Fibroblast of skin of scalp (primary cell): Measurements from ENCODE around the gene DENND2A. TPM values are rescaled to one million over a fixed set of nuclear protein-coding genes. Genes with fewer than 3 reads are reported as not detected.
"Not testable (repeated sequence)": the region's sequence is repeated elsewhere in the genome, so short reads cannot be mapped to it uniquely, and the experiment has no call there.

Experiments
- DNase-seq: peaks from one replicate; pipeline ENCODE4 v3.0.0-alpha.2; 2013
- polyA plus RNA-seq, 2 experiments: library from polyadenylated mRNA; unstranded; fragments of 120-200 nt; gene quantifications; one replicate each; pipeline ENCODE4 v1.2.1, GENCODE V29; 2013; ENCODE audit not compliant: insufficient read length in 2 of 2

Gene DENND2A, protein sequence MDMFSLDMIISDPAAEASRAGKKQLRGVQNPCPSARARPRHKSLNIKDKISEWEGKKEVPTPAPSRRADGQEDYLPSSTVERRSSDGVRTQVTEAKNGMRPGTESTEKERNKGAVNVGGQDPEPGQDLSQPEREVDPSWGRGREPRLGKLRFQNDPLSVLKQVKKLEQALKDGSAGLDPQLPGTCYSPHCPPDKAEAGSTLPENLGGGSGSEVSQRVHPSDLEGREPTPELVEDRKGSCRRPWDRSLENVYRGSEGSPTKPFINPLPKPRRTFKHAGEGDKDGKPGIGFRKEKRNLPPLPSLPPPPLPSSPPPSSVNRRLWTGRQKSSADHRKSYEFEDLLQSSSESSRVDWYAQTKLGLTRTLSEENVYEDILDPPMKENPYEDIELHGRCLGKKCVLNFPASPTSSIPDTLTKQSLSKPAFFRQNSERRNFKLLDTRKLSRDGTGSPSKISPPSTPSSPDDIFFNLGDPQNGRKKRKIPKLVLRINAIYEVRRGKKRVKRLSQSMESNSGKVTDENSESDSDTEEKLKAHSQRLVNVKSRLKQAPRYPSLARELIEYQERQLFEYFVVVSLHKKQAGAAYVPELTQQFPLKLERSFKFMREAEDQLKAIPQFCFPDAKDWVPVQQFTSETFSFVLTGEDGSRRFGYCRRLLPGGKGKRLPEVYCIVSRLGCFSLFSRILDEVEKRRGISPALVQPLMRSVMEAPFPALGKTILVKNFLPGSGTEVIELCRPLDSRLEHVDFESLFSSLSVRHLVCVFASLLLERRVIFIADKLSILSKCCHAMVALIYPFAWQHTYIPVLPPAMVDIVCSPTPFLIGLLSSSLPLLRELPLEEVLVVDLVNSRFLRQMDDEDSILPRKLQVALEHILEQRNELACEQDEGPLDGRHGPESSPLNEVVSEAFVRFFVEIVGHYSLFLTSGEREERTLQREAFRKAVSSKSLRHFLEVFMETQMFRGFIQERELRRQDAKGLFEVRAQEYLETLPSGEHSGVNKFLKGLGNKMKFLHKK
- polyA plus RNA-seq (2013, experiment 1 of 2; ENCODE audit: insufficient read length) = 11.5 TPM
- polyA plus RNA-seq (2013, experiment 2 of 2; ENCODE audit: insufficient read length) = 9.8 TPM

DNA sequence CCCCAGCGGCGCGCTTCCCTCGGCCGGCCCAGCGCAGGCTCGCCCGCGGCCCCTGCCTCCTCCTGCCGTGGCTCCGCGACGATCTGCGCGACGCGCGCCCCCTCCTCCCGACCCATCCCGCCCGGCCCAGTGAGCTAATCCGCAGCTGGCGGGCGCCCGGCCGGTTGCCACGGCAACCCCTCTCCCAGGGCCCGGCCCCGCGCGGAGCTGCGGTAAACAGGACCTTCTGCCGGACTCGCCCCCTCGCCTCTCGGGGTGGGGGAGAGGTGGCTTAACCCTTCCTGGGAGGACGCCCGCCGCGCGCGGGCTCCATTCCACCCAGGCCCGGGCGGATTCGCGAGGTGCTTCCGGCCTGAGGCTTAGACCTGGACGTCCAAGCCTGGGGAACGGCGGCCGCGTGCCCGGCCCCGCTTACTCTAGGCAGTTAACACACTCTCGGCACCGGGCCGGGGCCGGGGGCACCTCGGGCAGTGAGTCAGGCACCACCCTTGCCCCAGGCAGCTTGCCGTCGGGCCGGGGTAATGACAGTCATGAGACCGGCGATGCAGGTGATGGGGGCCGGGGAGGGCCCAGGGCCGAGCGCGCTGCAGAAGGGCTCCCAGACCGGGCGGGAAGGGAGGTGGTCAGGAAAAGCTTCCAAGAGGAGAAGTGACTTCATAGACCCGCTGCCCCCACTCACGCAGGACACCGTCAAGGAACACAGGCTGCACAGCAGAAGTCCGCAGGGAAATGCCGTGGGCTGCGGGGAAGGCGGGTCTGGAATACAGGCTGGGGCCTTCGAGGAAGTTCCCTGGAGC, at the start of gene DENND2A:
Gene DENND2A (minus strand): TSS at position 87 of the 797 bp plus-strand sequence. CDS start 38,416 bp downstream, outside the sequence.
- peak; percentile 70 for DNase-seq

DNA sequence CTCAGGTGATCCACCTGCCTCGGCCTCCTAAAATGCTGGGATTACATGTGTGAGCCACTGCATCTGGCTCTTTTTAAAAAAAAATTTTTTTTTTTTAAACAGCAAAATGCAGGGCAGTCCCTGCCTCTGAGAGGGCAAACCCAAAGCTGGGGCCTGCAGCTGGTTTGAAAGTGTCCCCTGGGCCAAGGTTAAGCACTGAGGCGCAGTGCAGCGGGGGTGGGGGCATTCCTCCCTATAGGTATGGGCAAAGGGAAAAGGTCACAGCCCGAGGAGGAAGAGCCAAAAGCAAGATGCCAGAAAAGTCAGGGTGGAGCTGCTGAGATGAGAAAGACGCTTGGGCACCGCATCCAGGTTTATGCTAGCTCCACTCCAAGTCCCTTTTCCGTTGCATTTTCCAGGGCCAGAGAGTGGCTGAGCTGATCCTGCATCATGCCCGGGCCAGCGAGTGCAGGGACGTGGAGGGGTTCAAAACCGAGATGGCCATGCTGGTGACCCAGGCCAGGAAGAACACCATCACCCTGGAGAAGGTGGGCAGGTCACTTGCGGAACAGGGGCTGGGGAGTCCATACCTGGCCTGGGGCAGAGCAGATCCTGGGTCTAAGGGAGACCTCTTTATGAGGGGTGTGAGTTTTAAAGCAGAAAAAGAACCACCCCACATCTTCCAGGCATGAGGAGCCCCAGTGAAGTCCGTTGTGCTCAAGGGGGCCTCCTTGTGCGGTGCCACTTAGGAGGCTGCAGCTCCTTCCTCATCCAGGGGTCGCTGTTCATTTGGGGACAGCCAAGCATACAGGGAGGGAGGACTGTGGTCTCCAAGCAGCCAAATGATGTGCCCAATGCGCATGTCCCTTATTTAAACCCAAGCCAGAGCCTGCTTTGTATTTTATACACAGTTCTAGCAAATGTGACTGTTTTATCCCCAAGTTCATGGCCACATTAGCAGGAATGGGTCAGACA, 48.9 kb upstream of the DENND2A start:
- DNase-seq = no peak

DNA sequence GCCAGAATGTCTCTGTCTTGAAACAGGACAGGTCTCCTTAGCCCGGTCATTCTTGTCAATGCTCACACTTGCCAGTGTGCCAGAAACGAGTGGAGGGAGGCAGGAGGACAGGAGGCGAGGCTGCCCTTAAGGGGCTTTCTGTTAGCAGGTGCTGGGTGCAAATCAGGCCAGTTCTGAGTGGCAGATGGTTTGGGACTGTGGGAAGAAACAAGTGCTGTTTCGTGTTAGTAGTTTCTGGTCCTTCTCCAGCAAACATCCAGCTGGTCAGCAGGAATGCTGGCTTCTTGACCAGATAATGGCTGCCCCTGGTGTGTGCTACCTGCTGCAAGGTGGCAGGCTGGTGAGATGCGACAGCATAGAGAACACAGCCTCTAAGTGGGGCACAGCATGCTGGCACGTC, 47.7 kb upstream of the DENND2A start:
- no peak for DNase-seq

DNA sequence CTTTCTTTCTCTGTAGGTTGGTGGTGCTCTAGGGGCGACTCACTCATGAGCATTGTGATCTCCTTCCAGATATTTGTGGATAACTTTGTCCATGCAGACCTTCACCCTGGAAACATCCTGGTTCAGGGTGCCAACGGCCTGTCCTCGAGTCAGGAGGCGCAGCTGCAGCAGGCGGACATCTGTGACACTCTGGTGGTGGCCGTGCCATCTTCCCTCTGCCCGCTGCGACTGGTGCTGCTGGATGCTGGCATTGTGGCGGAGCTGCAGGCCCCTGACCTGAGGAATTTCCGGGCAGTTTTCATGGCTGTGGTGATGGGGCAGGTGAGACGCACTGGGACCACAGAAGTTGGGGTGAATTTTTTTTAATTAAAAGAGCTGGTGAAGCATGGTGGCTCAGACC, 46.3 kb upstream of the DENND2A start:
- DNase-seq = no peak

DNA sequence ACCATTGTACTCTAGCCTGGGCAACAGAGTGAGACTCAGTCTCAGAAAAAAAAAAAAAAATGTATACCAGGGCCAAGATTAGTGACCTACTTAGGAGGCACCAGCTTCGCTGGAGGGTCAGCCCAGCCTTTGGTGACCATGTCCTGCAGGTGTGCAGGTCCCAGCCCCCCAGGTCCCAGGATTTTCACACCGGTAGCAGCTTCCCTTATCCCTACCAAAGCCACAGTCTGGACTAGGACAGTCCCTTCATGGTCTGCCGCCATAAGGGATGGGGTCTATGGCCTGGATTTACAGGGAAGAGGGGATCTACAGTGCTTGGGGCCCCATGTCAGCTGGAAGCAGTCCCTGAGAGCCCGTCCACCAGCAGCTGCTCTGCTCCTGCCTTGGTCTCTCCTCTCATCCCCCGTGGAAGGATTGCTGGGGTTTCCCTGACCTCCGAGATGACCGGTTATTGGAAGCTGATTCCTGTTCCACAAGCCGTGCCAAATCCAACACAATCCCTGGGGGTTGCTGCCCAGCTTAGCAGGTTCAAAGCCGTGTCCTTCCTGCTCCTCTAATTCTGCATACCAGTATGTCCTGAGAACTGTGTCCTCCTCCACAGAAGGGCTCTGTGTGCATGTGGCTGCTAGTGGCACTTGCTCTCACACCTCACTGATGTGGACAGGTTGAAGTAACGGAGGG, 44.9 kb upstream of the DENND2A start:
- no peak for DNase-seq

DNA sequence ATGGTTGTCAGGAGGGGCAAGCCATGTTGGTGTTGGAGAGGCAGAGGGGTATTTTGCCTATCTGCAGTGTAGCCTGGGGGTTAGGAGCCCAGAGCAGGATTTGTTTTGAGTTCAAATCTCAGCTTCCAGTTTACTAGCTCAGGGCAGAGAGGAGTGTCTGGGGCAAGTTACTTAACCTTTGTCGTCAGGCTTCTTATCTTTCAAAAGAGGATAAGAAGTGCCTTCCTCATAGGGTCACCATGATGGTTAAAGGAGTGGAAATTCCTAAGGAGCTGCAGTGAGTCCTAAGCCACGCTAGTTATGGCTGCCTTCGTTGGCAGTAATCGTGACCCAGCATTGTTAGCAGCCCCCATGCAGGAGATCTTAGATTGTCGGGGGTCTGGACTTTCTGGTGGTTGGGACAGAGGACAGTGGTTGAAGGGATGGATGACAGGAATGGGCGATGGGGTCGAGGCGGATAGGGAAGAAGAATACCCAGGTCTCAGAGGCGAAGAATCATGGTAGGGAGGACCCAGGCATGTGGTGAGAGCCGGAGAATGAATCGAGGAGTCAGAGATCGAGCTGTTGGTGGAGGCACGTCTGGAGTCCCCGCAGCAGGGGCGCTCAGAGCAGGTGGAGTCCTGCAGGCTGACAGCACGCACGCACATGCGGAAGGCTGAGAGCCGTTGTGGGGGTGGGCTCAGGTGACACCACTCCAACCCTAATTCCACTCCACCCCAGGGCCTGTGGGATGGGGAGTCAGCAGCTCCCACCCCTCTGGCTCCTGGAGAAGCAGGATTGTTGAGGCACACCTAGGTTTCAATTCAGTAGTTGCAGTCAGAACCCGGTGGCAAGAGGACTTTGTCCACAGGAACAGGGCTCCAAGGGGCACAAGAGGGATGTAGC, 43.7 kb upstream of the DENND2A start:
- no peak for DNase-seq

DNA sequence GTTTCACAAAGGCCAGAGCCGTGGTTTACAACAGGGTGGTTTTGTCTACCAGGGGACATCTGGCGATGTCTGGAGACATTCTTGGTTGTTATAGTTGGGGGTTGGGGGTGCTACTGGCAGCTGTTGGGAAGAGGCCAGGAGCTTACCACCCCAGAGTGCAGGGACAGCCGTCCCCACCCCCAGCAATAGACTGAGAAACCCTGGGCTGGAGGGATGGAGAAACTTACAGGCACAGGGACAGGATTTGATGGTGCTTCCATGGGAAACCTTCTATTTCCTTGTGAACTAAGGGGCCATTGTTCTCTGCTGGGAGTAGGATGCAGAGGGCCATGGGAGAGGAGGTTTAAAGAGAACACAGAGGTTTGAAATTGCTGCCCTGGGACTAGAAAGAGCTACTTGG, 43.0 kb upstream of the DENND2A start:
- no peak for DNase-seq

DNA sequence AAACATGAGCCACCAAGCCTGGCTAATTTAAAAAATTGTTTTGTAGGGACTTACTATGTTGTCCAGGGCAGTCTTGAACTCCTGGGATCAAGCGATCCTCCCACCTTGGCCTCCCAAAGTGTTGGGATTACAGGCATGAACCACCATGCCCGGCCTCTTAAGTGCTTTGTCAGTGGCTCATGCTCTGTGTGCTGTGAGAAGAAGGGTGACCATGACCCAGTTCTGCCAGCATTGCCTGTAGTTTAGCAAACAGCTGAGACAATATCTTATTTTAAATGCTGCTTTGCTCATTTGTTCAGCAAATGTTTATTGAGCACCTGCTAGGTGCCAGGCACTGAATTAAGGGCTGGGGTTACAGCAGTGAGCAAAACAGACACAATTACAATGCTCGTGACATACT, 41.2 kb upstream of the DENND2A start:
- DNase-seq = no peak

DNA sequence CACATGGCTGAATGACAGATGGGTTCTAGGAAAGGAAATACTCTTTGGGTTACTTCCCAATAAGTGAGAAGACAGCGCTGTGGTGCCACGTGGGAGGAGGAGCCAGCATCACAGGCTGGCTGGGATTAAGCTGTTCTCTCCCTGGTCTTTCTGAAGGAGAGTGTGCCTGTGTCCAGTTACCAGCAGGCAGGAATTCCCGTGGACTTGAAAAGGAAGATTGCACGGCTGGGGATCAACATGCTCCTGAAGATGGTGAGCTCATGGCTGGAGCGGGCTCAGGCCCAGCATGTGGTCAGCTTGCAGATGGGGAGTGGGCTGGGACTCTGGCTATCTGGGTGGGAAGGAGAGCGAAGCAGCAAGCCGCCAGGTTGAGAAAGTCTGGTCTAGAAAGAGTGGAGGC, 40.3 kb upstream of the DENND2A start:
- no peak for DNase-seq

DNA sequence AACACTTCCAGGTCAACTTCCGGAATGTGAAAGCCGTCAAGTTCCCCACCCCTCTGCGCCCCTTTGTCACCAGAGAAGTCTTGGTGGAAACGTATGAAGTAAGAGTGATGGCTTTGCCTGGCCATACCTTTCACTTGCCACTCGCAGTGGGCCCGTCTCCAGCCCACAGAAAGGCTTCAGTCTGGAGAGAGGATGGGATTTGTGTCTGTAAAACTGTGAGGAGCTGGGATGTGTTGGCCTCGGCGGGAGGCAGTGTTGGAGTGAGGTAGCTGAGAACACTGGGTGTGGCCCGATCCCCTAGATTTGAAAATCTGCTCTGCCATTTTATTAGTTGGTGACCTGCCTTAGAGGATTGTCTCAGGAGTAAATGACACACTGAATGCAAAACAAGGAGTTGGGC, 38.6 kb upstream of the DENND2A start:
- no peak for DNase-seq

DNA sequence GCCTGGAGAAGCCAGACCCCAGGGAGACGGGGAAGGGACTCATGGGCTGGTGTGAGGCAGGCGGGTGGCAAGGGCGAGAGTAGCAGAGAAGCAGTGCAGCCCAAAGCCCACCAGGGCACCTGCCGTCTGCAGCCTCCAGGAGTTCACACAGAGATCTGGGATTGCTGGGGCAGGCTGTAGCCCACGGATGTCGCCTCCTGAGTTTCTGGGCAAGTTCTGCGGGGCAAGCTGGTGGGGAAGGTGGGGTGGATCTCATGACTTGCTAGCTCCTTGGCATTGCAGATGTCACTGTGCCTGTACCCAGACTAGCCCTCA, 38.2 kb upstream of the DENND2A start:
- DNase-seq = no peak

DNA sequence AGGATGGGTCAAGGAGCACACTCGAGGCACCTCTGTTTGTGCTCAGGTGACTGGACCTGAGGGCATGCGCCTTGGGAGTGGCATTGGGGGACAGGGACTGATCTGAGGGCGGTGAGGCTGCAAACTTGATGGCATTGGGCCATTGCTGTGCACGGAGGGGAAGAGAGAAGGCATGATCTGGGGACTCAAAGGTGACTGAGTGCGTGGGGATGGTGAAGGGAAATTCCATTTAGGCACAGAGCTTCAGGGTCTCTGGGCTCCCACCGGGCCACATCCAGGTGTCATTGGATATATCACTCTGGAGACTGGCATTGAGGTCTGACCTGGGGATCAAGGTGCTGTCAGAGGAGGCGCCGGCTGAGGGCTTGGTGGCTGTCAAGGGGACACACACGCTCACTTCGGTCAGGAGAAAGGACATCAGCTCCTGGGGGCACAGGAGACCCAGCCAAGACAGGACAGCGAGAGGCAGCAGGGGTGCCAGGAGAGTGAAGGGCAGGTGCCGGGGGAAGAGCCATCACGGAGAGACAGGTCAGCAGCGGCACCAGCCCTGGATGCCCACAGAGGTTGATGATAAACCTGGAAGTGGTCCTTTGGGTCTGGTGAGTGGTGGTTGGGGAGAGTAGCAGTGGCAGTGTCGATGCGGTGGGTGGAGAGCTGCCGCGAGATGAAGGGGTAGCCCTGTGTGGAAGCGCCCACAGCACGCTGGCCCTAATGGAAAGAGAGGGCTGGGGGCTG, 37.6 kb upstream of the DENND2A start:
- DNase-seq = no peak

DNA sequence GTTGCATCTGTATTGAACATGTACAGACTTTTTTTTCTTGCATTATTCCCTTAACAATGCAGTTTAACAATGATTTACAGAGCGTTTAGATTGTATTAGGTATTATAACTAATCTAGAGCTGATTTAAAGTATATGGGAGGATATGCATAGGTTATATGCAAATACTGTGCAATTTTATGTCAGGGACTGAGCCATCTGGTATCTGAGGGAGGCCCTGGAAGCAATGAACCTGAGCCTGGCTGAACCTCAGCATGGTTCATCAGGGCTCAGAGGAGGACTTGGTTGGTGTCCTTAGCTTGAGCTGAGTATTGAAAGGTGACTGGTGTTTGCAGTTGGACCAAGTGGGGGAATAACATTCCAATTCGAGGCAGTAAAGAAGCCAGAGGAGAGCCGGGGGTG, 36.9 kb upstream of the DENND2A start:
- no peak for DNase-seq

DNA sequence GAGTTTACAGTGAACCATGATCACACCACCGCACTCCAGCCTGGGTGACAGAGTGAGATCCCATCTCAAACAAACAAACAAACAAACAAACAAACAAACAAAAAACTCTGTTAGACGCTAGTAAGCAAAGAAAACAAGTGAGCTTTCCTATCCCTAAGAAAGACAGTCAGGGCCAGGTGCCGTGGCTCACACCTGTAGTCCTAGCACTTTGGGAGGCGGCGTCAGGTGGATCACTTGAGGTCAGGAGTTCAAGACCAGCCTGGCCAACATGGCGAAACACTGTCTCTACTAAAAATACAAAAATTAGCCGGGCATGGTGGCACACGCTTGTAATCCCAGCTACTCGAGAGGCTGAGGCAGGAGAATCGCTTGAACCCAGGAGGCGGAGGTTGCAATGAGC, 36.3 kb upstream of the DENND2A start:
- DNase-seq = not testable (repeated sequence)

DNA sequence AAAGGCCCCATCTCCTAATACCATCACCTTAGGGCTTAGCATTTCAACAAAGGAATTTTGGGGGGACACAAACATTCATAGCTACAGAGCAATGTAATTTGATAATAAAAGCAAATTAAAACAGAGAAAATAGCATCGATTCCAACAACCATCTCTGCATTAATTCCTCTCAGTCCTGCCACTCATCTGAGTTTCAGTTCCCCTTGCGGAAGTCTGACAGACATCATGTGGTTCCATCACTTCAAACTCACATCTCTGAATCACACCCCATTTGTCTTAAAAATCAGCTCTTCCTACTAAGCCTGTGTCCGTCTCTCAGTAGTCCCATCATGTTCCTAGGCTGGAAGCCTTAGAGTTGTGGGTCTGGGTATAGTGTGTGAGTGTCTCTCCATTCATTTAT, 35.7 kb upstream of the DENND2A start:
- DNase-seq = no peak

DNA sequence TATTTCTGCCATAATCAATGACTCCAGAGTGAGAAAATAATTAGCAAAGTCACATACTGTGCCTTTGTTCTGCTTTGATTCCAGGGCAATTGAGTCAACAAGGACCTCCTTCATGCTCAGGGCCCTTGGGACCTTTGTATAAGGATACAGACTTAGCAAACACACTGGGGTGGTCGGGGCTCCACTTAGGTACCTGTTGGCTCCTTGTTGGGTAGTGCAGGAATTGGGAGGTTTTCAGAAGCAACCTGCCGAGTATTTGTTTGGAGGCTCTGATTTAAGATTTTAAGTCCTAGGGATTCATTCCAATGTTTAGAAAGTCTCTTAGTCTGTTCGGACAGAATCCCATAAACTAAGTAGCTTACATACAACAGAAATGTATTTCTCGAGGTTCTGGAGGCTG, 35.1 kb upstream of the DENND2A start:
- no peak for DNase-seq

DNA sequence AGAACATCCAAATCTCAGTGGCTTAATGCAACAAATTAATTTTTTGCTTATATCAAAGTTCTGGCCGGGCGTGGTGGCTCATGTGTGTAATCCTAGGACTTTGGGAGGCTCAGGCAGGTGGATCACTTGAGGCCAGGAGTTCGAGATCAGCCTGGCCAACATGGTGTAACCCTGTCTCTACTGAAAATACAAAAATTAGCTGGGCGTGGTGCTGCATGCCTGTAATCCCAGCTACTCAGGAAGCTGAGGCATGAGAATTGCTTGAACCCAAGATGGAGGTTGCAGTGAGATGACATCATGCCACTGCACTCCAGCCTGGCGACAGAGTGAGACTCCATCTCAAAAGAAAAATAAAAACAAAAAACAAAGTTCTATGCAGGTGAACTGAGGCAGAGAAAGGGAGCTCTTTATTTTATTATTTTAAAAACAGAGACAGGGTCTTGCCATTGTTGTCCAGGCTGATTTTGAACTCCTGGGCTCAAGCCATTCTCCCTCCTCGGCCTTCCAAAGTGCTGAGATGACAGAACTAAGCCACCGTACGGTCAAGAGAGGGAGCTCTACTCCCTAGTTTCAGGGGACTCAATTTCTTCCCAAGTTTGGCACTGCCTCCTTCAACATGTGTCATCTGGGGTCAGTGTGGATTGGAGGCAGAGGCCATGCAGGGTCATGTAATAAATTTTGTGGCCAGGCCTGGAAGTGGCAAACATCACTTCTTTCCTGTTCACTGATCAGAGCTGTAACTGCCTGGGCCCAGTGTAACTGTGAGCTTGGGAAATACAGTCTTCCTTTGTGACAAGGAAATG, 34.5 kb upstream of the DENND2A start:
- peak; percentile 62 for DNase-seq

DNA sequence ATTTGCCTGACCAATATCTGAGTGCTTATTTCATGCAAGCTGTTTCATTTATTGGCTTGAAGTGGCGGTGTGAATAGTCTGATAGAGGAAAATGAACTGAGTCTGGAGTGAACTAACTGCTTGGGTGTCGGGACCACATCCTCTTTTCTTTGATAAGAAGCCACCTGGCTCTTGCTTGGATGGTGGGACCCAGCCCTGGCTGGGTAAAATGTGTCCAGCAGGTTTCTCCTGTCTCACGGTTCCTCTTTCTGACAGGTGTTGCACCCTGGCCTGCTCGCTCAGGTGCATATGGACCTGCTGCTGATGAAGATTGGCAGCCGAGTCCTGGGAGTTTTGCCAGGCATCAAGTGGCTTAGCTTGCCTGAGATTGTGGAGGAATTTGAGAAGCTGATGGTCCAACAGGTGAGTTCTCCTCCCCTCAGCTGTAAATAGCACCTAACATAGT, 33.8 kb upstream of the DENND2A start:
- no peak for DNase-seq
